HEK293 (cell line): ENCODE data around the gene MRPL4.

Experiments used
- BCL11B ChIP-seq: fragments of 450-650 bp; formaldehyde crosslinking; IDR thresholded peaks from 2 replicates; pipeline ENCODE4 v1.5.1; 2016; ENCODE audit warnings: low read depth, missing biosample characterization, missing genetic modification characterization
- IKZF3 ChIP-seq: fragments of 450-650 bp; IDR thresholded peaks from 2 replicates; pipeline ENCODE4 v1.5.0; 2018; ENCODE audit warnings: missing biosample characterization, mild to moderate bottlenecking, missing genetic modification characterization, moderate library complexity
- KLF16 ChIP-seq: fragments of 450-650 bp; formaldehyde crosslinking; IDR thresholded peaks from 2 replicates; pipeline ENCODE4 v1.5.1; 2017; ENCODE audit warnings: missing biosample characterization, missing genetic modification characterization
- KLF7 ChIP-seq: fragments of 450-650 bp; formaldehyde crosslinking; IDR thresholded peaks from 2 replicates; pipeline ENCODE4 v1.5.1; 2016; ENCODE audit warnings: missing biosample characterization, missing genetic modification characterization, borderline replicate concordance
- KLF8 ChIP-seq: fragments of 450-650 bp; formaldehyde crosslinking; IDR thresholded peaks from 2 replicates; pipeline ENCODE4 v1.5.1; 2016; ENCODE audit warnings: missing biosample characterization, missing genetic modification characterization
- MEIS1 ChIP-seq: sonication (generic); formaldehyde crosslinking; IDR thresholded peaks from 2 replicates; pipeline ENCODE4 v1.8.1; 2022; ENCODE audit warnings: missing genetic modification reagents, mild to moderate bottlenecking, borderline replicate concordance
- SP2 ChIP-seq: fragments of 450-650 bp; formaldehyde crosslinking; IDR thresholded peaks from 2 replicates; pipeline ENCODE4 v1.5.1; 2016; ENCODE audit warnings: missing biosample characterization, missing genetic modification characterization
- SP7 ChIP-seq: fragments of 450-650 bp; formaldehyde crosslinking; IDR thresholded peaks from 2 replicates; pipeline ENCODE4 v1.5.1; 2016; ENCODE audit warnings: missing biosample characterization, missing genetic modification characterization
- ZBTB8A ChIP-seq: fragments of 450-650 bp; formaldehyde crosslinking; IDR thresholded peaks from 2 replicates; pipeline ENCODE4 v1.5.1; 2016; ENCODE audit warnings: missing biosample characterization, missing genetic modification characterization
- ZFP69B ChIP-seq: fragments of 450-650 bp; formaldehyde crosslinking; IDR thresholded peaks from 2 replicates; pipeline ENCODE4 v1.5.1; 2016; ENCODE audit warnings: missing biosample characterization, missing genetic modification characterization
- ZIC2 ChIP-seq: fragments of 450-650 bp; formaldehyde crosslinking; IDR thresholded peaks from 2 replicates; pipeline ENCODE4 v1.5.1; 2016; ENCODE audit warnings: missing biosample characterization, missing genetic modification characterization
- ZNF121 ChIP-seq: fragments of 450-650 bp; formaldehyde crosslinking; IDR thresholded peaks from 2 replicates; pipeline ENCODE4 v1.5.1; 2016; ENCODE audit warnings: missing biosample characterization, missing genetic modification characterization
- ZNF366 ChIP-seq: fragments of 450-650 bp; formaldehyde crosslinking; conservative IDR thresholded peaks from 2 replicates; pipeline ENCODE4 v1.5.1; 2016; ENCODE audit warnings: missing biosample characterization, missing genetic modification characterization
- ZNF423 ChIP-seq: fragments of 450-650 bp; formaldehyde crosslinking; IDR thresholded peaks from 2 replicates; pipeline ENCODE4 v1.5.1; 2016; ENCODE audit warnings: missing biosample characterization, missing genetic modification characterization
- ZNF433 ChIP-seq: fragments of 450-650 bp; formaldehyde crosslinking; IDR thresholded peaks from 2 replicates; pipeline ENCODE4 v1.5.1; 2016; ENCODE audit warnings: missing biosample characterization, missing genetic modification characterization, low read depth
- ZNF529 ChIP-seq: fragments of 450-650 bp; formaldehyde crosslinking; IDR thresholded peaks from 2 replicates; pipeline ENCODE4 v1.5.1; 2017; ENCODE audit warnings: missing genetic modification characterization, missing biosample characterization; ENCODE audit not compliant: insufficient replicate concordance
- ZNF623 ChIP-seq: fragments of 450-650 bp; formaldehyde crosslinking; IDR thresholded peaks from 2 replicates; pipeline ENCODE4 v1.5.1; 2016; ENCODE audit warnings: missing biosample characterization, missing genetic modification characterization
- ZXDB ChIP-seq: fragments of 450-650 bp; formaldehyde crosslinking; IDR thresholded peaks from 2 replicates; pipeline ENCODE4 v1.5.1; 2016; ENCODE audit warnings: missing biosample characterization, missing genetic modification characterization
- TF ChIP-seq, protein P1 (sequence below): fragments of 450-650 bp; formaldehyde crosslinking; IDR thresholded peaks from 2 replicates; pipeline ENCODE4 v1.5.1; 2016; ENCODE audit warnings: missing biosample characterization, missing genetic modification characterization
- TF ChIP-seq, protein P2 (sequence below): fragments of 450-650 bp; formaldehyde crosslinking; IDR thresholded peaks from 2 replicates; pipeline ENCODE4 v1.5.0; 2017; ENCODE audit warnings: missing biosample characterization, missing genetic modification characterization, borderline replicate concordance
- TF ChIP-seq, protein P3 (sequence below): sonication (generic); formaldehyde crosslinking; IDR thresholded peaks from 2 replicates; pipeline ENCODE4 v1.8.1; 2022; ENCODE audit warnings: mild to moderate bottlenecking, moderate library complexity, missing genetic modification reagents
- TF ChIP-seq, protein P4 (sequence below): fragments of 450-650 bp; formaldehyde crosslinking; IDR thresholded peaks from 2 replicates; pipeline ENCODE4 v1.5.1; 2016; ENCODE audit warnings: missing biosample characterization, missing genetic modification characterization
- TF ChIP-seq, protein P5 (sequence below): fragments of 450-650 bp; formaldehyde crosslinking; conservative IDR thresholded peaks from 2 replicates; pipeline ENCODE4 v1.5.1; 2016; ENCODE audit warnings: low read depth, missing biosample characterization, missing genetic modification characterization
- TF ChIP-seq, protein P6 (sequence below): fragments of 450-650 bp; formaldehyde crosslinking; IDR thresholded peaks from 2 replicates; pipeline ENCODE4 v1.5.1; 2016; ENCODE audit warnings: missing biosample characterization, missing genetic modification characterization

Gene MRPL4

DNA sequence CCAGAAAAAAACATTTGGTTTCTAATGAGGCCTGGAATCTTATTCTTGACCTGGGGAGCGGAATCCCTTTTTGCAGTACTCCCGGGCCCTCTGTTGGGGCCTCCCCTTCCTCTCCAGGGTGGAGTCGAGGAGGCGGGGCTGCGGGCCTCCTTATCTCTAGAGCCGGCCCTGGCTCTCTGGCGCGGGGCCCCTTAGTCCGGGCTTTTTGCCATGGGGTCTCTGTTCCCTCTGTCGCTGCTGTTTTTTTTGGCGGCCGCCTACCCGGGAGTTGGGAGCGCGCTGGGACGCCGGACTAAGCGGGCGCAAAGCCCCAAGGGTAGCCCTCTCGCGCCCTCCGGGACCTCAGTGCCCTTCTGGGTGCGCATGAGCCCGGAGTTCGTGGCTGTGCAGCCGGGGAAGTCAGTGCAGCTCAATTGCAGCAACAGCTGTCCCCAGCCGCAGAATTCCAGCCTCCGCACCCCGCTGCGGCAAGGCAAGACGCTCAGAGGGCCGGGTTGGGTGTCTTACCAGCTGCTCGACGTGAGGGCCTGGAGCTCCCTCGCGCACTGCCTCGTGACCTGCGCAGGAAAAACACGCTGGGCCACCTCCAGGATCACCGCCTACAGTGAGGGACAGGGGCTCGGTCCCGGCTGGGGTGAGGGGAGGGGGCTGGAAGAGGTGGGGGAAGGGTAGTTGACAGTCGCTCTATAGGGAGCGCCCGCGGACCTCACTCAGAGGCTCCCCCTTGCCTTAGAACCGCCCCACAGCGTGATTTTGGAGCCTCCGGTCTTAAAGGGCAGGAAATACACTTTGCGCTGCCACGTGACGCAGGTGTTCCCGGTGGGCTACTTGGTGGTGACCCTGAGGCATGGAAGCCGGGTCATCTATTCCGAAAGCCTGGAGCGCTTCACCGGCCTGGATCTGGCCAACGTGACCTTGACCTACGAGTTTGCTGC lies 35.1 kb downstream of the MRPL4 start, which contains the start of gene ICAM4 (continued):
- TF ChIP-seq KLF7 (tag by site-specific recombination): peak; percentile 33; the same call in 1 of the 2 replicates
- TF ChIP-seq ZNF366 (tag by site-specific recombination): 0 out of 2 replicates have a peak, but pooled peaks have one; percentile 22
- TF ChIP-seq, protein P1, sequence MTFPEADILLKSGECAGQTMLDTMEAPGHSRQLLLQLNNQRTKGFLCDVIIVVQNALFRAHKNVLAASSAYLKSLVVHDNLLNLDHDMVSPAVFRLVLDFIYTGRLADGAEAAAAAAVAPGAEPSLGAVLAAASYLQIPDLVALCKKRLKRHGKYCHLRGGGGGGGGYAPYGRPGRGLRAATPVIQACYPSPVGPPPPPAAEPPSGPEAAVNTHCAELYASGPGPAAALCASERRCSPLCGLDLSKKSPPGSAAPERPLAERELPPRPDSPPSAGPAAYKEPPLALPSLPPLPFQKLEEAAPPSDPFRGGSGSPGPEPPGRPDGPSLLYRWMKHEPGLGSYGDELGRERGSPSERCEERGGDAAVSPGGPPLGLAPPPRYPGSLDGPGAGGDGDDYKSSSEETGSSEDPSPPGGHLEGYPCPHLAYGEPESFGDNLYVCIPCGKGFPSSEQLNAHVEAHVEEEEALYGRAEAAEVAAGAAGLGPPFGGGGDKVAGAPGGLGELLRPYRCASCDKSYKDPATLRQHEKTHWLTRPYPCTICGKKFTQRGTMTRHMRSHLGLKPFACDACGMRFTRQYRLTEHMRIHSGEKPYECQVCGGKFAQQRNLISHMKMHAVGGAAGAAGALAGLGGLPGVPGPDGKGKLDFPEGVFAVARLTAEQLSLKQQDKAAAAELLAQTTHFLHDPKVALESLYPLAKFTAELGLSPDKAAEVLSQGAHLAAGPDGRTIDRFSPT (tag by site-specific recombination): peak; percentile 64
- TF ChIP-seq, protein P2, sequence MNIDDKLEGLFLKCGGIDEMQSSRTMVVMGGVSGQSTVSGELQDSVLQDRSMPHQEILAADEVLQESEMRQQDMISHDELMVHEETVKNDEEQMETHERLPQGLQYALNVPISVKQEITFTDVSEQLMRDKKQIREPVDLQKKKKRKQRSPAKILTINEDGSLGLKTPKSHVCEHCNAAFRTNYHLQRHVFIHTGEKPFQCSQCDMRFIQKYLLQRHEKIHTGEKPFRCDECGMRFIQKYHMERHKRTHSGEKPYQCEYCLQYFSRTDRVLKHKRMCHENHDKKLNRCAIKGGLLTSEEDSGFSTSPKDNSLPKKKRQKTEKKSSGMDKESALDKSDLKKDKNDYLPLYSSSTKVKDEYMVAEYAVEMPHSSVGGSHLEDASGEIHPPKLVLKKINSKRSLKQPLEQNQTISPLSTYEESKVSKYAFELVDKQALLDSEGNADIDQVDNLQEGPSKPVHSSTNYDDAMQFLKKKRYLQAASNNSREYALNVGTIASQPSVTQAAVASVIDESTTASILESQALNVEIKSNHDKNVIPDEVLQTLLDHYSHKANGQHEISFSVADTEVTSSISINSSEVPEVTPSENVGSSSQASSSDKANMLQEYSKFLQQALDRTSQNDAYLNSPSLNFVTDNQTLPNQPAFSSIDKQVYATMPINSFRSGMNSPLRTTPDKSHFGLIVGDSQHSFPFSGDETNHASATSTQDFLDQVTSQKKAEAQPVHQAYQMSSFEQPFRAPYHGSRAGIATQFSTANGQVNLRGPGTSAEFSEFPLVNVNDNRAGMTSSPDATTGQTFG (tag by site-specific recombination): no peak
- TF ChIP-seq KLF16 (tag by site-specific recombination): no peak
- 0 out of 2 replicates have a peak, but pooled peaks have one; percentile 17 for TF ChIP-seq BCL11B
- TF ChIP-seq KLF8 (tag by site-specific recombination): no peak
- TF ChIP-seq ZBTB8A (tag by site-specific recombination): peak; percentile 99
- TF ChIP-seq ZNF121: no peak
- TF ChIP-seq, protein P3, sequence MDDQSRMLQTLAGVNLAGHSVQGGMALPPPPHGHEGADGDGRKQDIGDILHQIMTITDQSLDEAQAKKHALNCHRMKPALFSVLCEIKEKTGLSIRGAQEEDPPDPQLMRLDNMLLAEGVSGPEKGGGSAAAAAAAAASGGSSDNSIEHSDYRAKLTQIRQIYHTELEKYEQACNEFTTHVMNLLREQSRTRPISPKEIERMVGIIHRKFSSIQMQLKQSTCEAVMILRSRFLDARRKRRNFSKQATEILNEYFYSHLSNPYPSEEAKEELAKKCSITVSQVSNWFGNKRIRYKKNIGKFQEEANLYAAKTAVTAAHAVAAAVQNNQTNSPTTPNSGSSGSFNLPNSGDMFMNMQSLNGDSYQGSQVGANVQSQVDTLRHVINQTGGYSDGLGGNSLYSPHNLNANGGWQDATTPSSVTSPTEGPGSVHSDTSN (CRISPR knock-in tag): no peak
- peak; percentile 54 for TF ChIP-seq ZNF423 (tag by site-specific recombination)
- peak; percentile 88 for TF ChIP-seq ZIC2
- TF ChIP-seq SP2 (tag by site-specific recombination): peak; percentile 69
- peak; percentile 81 for TF ChIP-seq ZXDB
- no peak; the same call in 1 of the 2 replicates for TF ChIP-seq ZNF623
- no peak for TF ChIP-seq MEIS1 (CRISPR knock-in tag)
- no peak for TF ChIP-seq ZNF529
- TF ChIP-seq, protein P4, sequence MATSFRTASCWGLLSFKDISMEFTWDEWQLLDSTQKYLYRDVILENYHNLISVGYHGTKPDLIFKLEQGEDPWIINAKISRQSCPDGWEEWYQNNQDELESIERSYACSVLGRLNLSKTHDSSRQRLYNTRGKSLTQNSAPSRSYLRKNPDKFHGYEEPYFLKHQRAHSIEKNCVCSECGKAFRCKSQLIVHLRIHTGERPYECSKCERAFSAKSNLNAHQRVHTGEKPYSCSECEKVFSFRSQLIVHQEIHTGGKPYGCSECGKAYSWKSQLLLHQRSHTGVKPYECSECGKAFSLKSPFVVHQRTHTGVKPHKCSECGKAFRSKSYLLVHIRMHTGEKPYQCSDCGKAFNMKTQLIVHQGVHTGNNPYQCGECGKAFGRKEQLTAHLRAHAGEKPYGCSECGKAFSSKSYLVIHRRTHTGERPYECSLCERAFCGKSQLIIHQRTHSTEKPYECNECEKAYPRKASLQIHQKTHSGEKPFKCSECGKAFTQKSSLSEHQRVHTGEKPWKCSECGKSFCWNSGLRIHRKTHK (tag by site-specific recombination): no peak
- TF ChIP-seq ZFP69B (tag by site-specific recombination): 0 out of 2 replicates have a peak, but pooled peaks have one; percentile 25
- TF ChIP-seq, protein P5, sequence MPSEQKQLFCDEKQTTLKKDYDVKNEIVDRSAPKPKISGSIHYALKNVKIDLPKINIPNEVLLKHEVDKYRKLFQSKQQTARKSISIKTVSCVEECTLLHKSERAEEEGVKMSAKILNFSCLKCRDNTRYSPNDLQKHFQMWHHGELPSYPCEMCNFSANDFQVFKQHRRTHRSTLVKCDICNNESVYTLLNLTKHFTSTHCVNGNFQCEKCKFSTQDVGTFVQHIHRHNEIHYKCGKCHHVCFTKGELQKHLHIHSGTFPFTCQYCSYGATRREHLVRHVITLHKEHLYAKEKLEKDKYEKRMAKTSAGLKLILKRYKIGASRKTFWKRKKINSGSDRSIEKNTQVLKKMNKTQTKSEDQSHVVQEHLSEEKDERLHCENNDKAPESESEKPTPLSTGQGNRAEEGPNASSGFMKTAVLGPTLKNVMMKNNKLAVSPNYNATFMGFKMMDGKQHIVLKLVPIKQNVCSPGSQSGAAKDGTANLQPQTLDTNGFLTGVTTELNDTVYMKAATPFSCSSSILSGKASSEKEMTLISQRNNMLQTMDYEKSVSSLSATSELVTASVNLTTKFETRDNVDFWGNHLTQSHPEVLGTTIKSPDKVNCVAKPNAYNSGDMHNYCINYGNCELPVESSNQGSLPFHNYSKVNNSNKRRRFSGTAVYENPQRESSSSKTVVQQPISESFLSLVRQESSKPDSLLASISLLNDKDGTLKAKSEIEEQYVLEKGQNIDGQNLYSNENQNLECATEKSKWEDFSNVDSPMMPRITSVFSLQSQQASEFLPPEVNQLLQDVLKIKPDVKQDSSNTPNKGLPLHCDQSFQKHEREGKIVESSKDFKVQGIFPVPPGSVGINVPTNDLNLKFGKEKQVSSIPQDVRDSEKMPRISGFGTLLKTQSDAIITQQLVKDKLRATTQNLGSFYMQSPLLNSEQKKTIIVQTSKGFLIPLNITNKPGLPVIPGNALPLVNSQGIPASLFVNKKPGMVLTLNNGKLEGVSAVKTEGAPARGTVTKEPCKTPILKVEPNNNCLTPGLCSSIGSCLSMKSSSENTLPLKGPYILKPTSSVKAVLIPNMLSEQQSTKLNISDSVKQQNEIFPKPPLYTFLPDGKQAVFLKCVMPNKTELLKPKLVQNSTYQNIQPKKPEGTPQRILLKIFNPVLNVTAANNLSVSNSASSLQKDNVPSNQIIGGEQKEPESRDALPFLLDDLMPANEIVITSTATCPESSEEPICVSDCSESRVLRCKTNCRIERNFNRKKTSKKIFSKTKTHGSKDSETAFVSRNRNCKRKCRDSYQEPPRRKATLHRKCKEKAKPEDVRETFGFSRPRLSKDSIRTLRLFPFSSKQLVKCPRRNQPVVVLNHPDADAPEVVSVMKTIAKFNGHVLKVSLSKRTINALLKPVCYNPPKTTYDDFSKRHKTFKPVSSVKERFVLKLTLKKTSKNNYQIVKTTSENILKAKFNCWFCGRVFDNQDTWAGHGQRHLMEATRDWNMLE (tag by site-specific recombination): no peak
- TF ChIP-seq SP7: peak; percentile 78; the same call in 1 of the 2 replicates
- TF ChIP-seq ZNF433 (tag by site-specific recombination): no peak
- TF ChIP-seq, protein P6, sequence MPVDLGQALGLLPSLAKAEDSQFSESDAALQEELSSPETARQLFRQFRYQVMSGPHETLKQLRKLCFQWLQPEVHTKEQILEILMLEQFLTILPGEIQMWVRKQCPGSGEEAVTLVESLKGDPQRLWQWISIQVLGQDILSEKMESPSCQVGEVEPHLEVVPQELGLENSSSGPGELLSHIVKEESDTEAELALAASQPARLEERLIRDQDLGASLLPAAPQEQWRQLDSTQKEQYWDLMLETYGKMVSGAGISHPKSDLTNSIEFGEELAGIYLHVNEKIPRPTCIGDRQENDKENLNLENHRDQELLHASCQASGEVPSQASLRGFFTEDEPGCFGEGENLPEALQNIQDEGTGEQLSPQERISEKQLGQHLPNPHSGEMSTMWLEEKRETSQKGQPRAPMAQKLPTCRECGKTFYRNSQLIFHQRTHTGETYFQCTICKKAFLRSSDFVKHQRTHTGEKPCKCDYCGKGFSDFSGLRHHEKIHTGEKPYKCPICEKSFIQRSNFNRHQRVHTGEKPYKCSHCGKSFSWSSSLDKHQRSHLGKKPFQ: no peak
- TF ChIP-seq IKZF3 (tag by site-specific recombination): peak; percentile 79
